ENCODE measurements around the gene TSGA10.

GRCh38 chr2:99169534-99169933, 14.8 kb upstream of the TSGA10 start:
- TF ChIP-seq ZNF169 (tag by site-specific recombination; IDR thresholded peaks at IDR 0.05) (no peak), ZBTB10 (tag by site-specific recombination; IDR thresholded peaks at IDR 0.05) (no peak)
